GM19099 (cell line): ENCODE data around the gene F5.

Source experiments
- POLR2A ChIP-seq: IDR thresholded peaks from 3 replicates; pipeline ENCODE4 v1.6.1; 2011; ENCODE audit warnings: low read depth; ENCODE audit not compliant: insufficient read length; ENCODE audit errors: extremely low read depth

Gene F5

GRCh38 chr1:169529068-169529642, 57.1 kb downstream of the F5 start:
- TF ChIP-seq POLR2A, result no peak

GRCh38 chr1:169528215-169529067, 57.8 kb downstream of the F5 start:
- TF ChIP-seq POLR2A, result no peak

- no peak for TF ChIP-seq POLR2A
Measured at GRCh38 chr1:169527451-169528214, 58.6 kb downstream of the F5 start.

- no peak for TF ChIP-seq POLR2A
Measured at GRCh38 chr1:169527001-169527400, 59.3 kb downstream of the F5 start.

- TF ChIP-seq POLR2A, result no peak
Measured at GRCh38 chr1:169526120-169526832, 60.0 kb downstream of the F5 start.

- TF ChIP-seq POLR2A, result no peak
Measured at GRCh38 chr1:169525391-169525790, 60.9 kb downstream of the F5 start.

GRCh38 chr1:169523904-169524303, 62.4 kb downstream of the F5 start:
- TF ChIP-seq POLR2A, result no peak

GRCh38 chr1:169521226-169521625, 65.1 kb downstream of the F5 start:
- TF ChIP-seq POLR2A, result no peak

- TF ChIP-seq POLR2A, result no peak
Measured at GRCh38 chr1:169517558-169518186, 68.6 kb downstream of the F5 start.

- no peak for TF ChIP-seq POLR2A
Measured at GRCh38 chr1:169515641-169516040, 70.6 kb downstream of the F5 start.

- no peak for TF ChIP-seq POLR2A
Measured at GRCh38 chr1:169514566-169515270, 71.6 kb downstream of the F5 start.

GRCh38 chr1:169513208-169513607, 73.1 kb downstream of the F5 start:
- no peak for TF ChIP-seq POLR2A

- no peak for TF ChIP-seq POLR2A
Measured at GRCh38 chr1:169511316-169512005, 74.8 kb downstream of the F5 start.

GRCh38 chr1:169510060-169510459, 76.2 kb downstream of the F5 start:
- no peak for TF ChIP-seq POLR2A

- no peak for TF ChIP-seq POLR2A
Measured at GRCh38 chr1:169509354-169509753, 76.9 kb downstream of the F5 start.
